Heart left ventricle (tissue), 16 donors: ENCODE results near the gene DKKL1. TPM values are rescaled to one million over a fixed set of nuclear protein-coding genes. Genes with fewer than 3 reads are reported as not detected.

Experiments
- ATAC-seq, 4 donors: fragments of 200-7000 bp; cut with Tn5 transposase; one replicate each; pipeline ENCODE4 v1.9.1; 2020 to 2022; ENCODE audit warnings: moderate library complexity in 4 of 4, mild to moderate bottlenecking in 3 of 4, moderate number of reproducible peaks in 1 of 4
- DNase-seq, 5 donors: peaks; one replicate each; pipeline ENCODE4 v3.0.0-alpha.2; 2020
- H3K27ac ChIP-seq, 12 donors: fragments of 200-600 bp; sonication (generic) in 4 of 12; one replicate each; pipeline versions ENCODE4 v1.5.0 to v1.8.0; 2016 to 2022; ENCODE audit warnings: mild to moderate bottlenecking in 2 of 12
- H3K27me3 ChIP-seq, 9 donors: fragments of 200-600 bp; sonication (generic) in 2 of 9; one replicate each; pipeline versions ENCODE4 v1.5.1 to v1.8.0; 2016 to 2022; ENCODE audit warnings: mild to moderate bottlenecking in 3 of 9
- H3K36me3 ChIP-seq, 9 donors: fragments of 200-600 bp; sonication (generic) in 2 of 9; one replicate each; pipeline versions ENCODE4 v1.5.0 to v1.8.0; 2018 to 2022; ENCODE audit warnings: mild to moderate bottlenecking in 2 of 9
- H3K4me1 ChIP-seq, 12 donors: fragments of 200-600 bp; sonication (generic) in 4 of 12; one replicate each; pipeline versions ENCODE4 v1.5.0 to v1.8.0; 2016 to 2022; ENCODE audit warnings: mild to moderate bottlenecking in 3 of 12
- H3K4me3 ChIP-seq, 12 donors: fragments of 200-600 bp; sonication (generic) in 4 of 12; one replicate each; pipeline versions ENCODE4 v1.5.0 to v1.8.0; 2017 to 2022; ENCODE audit warnings: mild to moderate bottlenecking in 9 of 12, moderate library complexity in 4 of 12
- H3K9me3 ChIP-seq, 12 donors: fragments of 200-600 bp; sonication (generic) in 4 of 12; one replicate each; pipeline versions ENCODE4 v1.5.0 to v1.8.0; 2016 to 2022; ENCODE audit warnings: mild to moderate bottlenecking in 1 of 12
- CTCF ChIP-seq, 12 donors: fragments of 200-600 bp; sonication (generic) in 4 of 12; IDR thresholded peaks; one replicate each; pipeline versions ENCODE4 v1.5.0 to v1.8.0; 2018 to 2022; ENCODE audit warnings: antibody characterized with exemption in 12 of 12, mild to moderate bottlenecking in 5 of 12
- POLR2A ChIP-seq, 2 donors: fragments of 450-650 bp; IDR thresholded peaks; one replicate each; pipeline ENCODE4 v1.6.1; 2017; ENCODE audit warnings: antibody characterized with exemption in 2 of 2, mild to moderate bottlenecking in 2 of 2, moderate library complexity in 2 of 2
- WGBS, 4 donors: extraction: QIAGEN DNeasy Blood & Tissue Kit in 2 of 4; methylation state at CpG; one replicate each; pipeline versions ENCODE4 v1.1.5 to v1.1.7; 2013 to 2018; 5-methylcytosine and 5-hydroxymethylcytosine counted together
- intact Hi-C, 10 donors: fragments of 100-400 bp; cut with DNase I; formaldehyde crosslinking; loops; one replicate each; pipeline versions ENCODE4 v1.11.1 to v1.14.2; 2022
- polyA plus RNA-seq, 2 donors: library from polyadenylated mRNA; stranded (reverse); fragments of 200-250 nt; gene quantifications; one replicate each; pipeline ENCODE4 v1.2.3, GENCODE V29; 2013
- total RNA-seq, 9 donors: library from RNA; depleted of rRNA in 2 of 9; stranded (reverse); fragments of >200 nt in 2 of 9; fragmentation: NEBNext Ultra II Directional in 3 of 9; extraction: Animal tissue kit (Norgen Biotek cat#: 25700) in 3 of 9; gene quantifications; one replicate each; pipeline versions ENCODE4 v1.1.0 to v1.2.4, GENCODE V29; 2016 to 2023
- donor health status: ischemic (EF 13 %, LVEDD 7.1; RV severe dilation, severe dysfunction).
- donor health status: healthy with polysubstance abuse.
- donor health status: DM: no; HTN: yes; CAD: no.
- donor health status: DM: no; HTN: no; CAD: no.
- donor health status: ischemic (EF 25% LVEDD 6.9; RV normal size, moderate dysfunction).
- donor health status: ischemic (EF 25% LVEDD 5.7; RV mildly dilated, moderate dysfunction).
- donor health status: healthy.
- donor health status: DM: yes; HTN: yes; CAD: no.
- donor health status: ischemic (EF 35%, LVEDD 5.7; RV mildly dilated, moderate dysfunction).
- donor health status: nonischemic (EF 11% LVEDD 7.7; RV severe dilation, severe dysfunction).
- donor health status: DM: yes; HTN: yes; CAD: no.
- donor health status: PGD.
- donor health status: ischemic (EF 29% LVEDD 5.4; RV normal size, mild dysfunction).
- donor health status: nonischemic (EF 23%, LVEDD 6.1; RV moderate dilation, normal function).

The DKKL1 gene
- total and polyA plus RNA-seq, 11 donors, result 0.24 to 0.51 TPM; not detected in 9

DNA sequence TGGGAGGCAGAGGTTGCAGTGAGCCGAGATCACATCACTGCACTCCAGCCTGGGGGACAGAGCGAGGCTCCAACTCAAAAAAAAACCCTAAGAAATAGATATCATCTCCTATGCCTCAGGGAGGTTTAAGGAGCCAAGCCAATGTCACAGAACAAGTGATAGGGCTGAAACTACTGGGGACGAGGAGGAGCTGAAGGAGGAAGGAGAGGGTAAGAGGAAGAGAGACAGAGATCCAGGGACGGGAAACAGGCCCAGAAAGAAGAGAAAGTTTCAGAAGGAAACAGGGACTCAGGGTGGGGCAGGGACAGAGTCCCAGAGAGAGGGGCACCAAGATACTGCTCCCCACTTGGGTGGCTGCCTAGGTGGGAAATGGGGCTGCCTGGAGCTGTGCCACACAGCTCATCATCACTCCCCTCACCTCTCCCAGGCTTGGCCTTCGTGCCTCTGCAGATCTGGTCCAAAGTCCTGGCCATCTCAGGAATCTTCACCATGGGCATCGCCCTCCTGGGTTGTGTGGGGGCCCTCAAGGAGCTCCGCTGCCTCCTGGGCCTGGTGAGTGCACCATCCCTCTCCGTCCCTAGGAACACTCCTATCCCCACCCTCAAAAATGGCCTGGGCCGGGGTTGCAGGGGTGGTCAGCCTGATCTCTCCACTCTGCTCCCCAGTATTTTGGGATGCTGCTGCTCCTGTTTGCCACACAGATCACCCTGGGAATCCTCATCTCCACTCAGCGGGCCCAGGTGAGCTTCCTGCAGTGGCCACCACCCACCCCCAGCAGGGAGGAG lies 27.0 kb upstream of the DKKL1 start:
- no peaks in the 10 kb centered on the region for H3K27me3 ChIP-seq
- intact Hi-C loops, result no loop called here
- WGBS, 4 donors, result 88 to 93% (median 91%) methylated on average over 10 of the region's 10 CpGs
- TF ChIP-seq POLR2A (IDR thresholded peaks at IDR 0.05) (no peak), CTCF (IDR thresholded peaks at IDR 0.05) (no peak)
- no peak for ATAC-seq
- peak overlapping the region in 2 of 12 donors; percentile 48 to 67 for H3K4me3 ChIP-seq
- H3K4me1 ChIP-seq, result peaks cover 0 to 72% (median 21%) of the 10 kb centered on the region in 12 donors
- H3K36me3 ChIP-seq, result peaks cover 0 to 28% (median 8%) of the 10 kb centered on the region in 9 donors
- peak overlapping the region in 1 of 12 donors; percentile 89 for H3K27ac ChIP-seq
- peak in 1 of 5 donors; percentile 15 for DNase-seq
- no peaks in the 10 kb centered on the region for H3K9me3 ChIP-seq

DNA sequence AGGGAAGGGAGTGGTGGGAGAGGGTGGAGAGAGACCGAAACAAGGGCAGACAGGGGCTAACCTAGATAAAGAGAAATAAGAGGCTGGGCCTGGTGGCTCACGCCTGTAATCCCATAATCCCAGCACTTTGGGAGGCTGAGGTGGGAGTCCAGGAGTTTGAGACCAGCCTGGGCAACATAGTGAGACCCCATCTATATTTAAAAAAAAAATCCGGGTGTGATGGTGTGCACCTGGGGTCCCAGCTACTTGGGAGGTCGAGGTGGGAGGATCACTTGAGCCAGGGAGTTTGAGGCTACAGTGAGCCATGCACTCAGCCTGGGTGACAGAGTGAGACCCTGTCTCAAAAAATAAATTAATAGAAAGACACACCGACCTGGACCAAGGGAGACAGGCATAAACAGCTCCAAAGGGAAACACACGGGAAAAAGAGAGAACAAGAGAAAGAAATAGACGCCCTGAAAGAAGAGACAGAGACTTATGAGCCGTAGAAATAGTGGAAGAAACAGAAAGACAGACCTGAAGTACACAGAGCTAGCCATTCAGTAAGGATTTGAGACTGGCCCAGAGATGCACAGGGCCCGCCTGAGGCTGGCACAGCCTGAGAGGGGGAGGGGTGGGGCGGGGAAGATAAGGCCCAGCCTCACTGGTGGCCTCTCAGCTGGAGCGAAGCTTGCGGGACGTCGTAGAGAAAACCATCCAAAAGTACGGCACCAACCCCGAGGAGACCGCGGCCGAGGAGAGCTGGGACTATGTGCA lies 26.2 kb upstream of the DKKL1 start:
- 83 to 85% (median 85%) methylated on average over 18 to 19 of the region's 19 CpGs for WGBS, 4 donors
- TF ChIP-seq CTCF (IDR thresholded peaks at IDR 0.05), result no peak
- peak overlapping the region in 1 of 12 donors; percentile 89 for H3K27ac ChIP-seq
- H3K4me1 ChIP-seq, result peaks cover 0 to 69% (median 21%) of the 10 kb centered on the region in 12 donors
- no peak overlapping the region for H3K4me3 ChIP-seq
- peaks cover 0 to 36% (median 16%) of the 10 kb centered on the region in 9 donors for H3K36me3 ChIP-seq
- intact Hi-C loops, result no loop called here
- no peaks in the 10 kb centered on the region for H3K27me3 ChIP-seq
- no peaks in the 10 kb centered on the region for H3K9me3 ChIP-seq
- peak in 1 of 5 donors; percentile 4 for DNase-seq
- no peak for ATAC-seq

GRCh38 chr19:49338023-49338677 lies 25.5 kb upstream of the DKKL1 start:
- peak overlapping the region in 5 of 12 donors; percentile 52 to 60 (median 55) for H3K4me3 ChIP-seq

More at GRCh38 chr19:49338023-49338677, 25.5 kb upstream of the DKKL1 start:
- Histone ChIP-seq H3K36me3 (peaks cover 0 to 43% (median 23%) of the 10 kb centered on the region in 9 donors), H3K4me1 (peaks cover 0 to 64% (median 21%) of the 10 kb centered on the region in 12 donors), H3K27me3 (no peaks in the 10 kb centered on the region), H3K9me3 (no peaks in the 10 kb centered on the region), H3K27ac (peak overlapping the region in 1 of 12 donors; percentile 89)
- DNase-seq, result peak in 1 of 5 donors; percentile 19
- no peak for ATAC-seq
- intact Hi-C loops, result no loop called here
- 41 to 57% (median 46%) methylated on average over 33 to 34 of the region's 34 CpGs for WGBS, 4 donors
- no peak for TF ChIP-seq POLR2A (IDR thresholded peaks at IDR 0.05)
- TF ChIP-seq CTCF (IDR thresholded peaks at IDR 0.05), result no peak
